NCI-H2107 treated with DMSO at 0.1 percent for 48 hours (cell line): ENCODE data around the gene PLB1.

ENCODE experiments used
- DNase-seq: peaks from one replicate; lab custom pipeline; 2025; ENCODE audit not compliant: unreplicated experiment; lab: John Stamatoyannopoulos, UW

The PLB1 gene

GRCh38 chr2:28587526-28588291 is 91.8 kb downstream of the PLB1 start:
- no peak for DNase-seq

GRCh38 chr2:28588292-28588670 is 92.4 kb downstream of the PLB1 start:
- no peak for DNase-seq

- DNase-seq = no peak
Measured at GRCh38 chr2:28589746-28590463, 94.0 kb downstream of the PLB1 start.

- no peak for DNase-seq
Measured at GRCh38 chr2:28590496-28591301, 94.8 kb downstream of the PLB1 start.

- DNase-seq = no peak
Measured at GRCh38 chr2:28591711-28592335, 96.0 kb downstream of the PLB1 start.

GRCh38 chr2:28592481-28592880 is 96.6 kb downstream of the PLB1 start:
- no peak for DNase-seq

- DNase-seq = no peak
Measured at GRCh38 chr2:28593160-28593755, 97.4 kb downstream of the PLB1 start.

GRCh38 chr2:28594000-28594331 is 98.1 kb downstream of the PLB1 start:
- no peak for DNase-seq

GRCh38 chr2:28594332-28595108 is 98.7 kb downstream of the PLB1 start:
- DNase-seq = peak; percentile 82

- DNase-seq = no peak
Measured at GRCh38 chr2:28595323-28595722, 99.5 kb downstream of the PLB1 start.

- DNase-seq = no peak
Measured at GRCh38 chr2:28598484-28598883, 102.6 kb downstream of the PLB1 start.

GRCh38 chr2:28600181-28600580 is 104.3 kb downstream of the PLB1 start:
- DNase-seq = no peak

GRCh38 chr2:28601616-28602015 is 105.8 kb downstream of the PLB1 start:
- no peak for DNase-seq

GRCh38 chr2:28602136-28602660 is 106.3 kb downstream of the PLB1 start:
- no peak for DNase-seq

- DNase-seq = no peak
Measured at GRCh38 chr2:28602751-28603639, 107.1 kb downstream of the PLB1 start.

GRCh38 chr2:28603821-28604220 is 108.0 kb downstream of the PLB1 start:
- no peak for DNase-seq

- no peak for DNase-seq
Measured at GRCh38 chr2:28604284-28604843, 108.5 kb downstream of the PLB1 start.

GRCh38 chr2:28606986-28607441 is 111.2 kb downstream of the PLB1 start:
- DNase-seq = no peak
